Astrocyte of the spinal cord (primary cell): Measurements from ENCODE around the gene RNF130.

Source experiments
- DNase-seq: peaks from one replicate; pipeline ENCODE4 v3.0.0; 2011; ENCODE audit warnings: low read depth, low spot score
- H3K4me3 ChIP-seq: 2 replicates; pipeline ENCODE4 v1.5.1; 2011; ENCODE audit warnings: low read depth, mild to moderate bottlenecking, low read length, moderate library complexity
- CTCF ChIP-seq: IDR thresholded peaks from 2 replicates; pipeline ENCODE4 v1.5.1; 2012; ENCODE audit warnings: low read depth, mild to moderate bottlenecking, low read length, inconsistent platforms
- in situ Hi-C: cut with HindIII; loops from 2 replicates; pipeline ENCODE4 v1.10.0; 2017; ENCODE audit warnings: low sequenced_read_pairs

Gene RNF130

DNA sequence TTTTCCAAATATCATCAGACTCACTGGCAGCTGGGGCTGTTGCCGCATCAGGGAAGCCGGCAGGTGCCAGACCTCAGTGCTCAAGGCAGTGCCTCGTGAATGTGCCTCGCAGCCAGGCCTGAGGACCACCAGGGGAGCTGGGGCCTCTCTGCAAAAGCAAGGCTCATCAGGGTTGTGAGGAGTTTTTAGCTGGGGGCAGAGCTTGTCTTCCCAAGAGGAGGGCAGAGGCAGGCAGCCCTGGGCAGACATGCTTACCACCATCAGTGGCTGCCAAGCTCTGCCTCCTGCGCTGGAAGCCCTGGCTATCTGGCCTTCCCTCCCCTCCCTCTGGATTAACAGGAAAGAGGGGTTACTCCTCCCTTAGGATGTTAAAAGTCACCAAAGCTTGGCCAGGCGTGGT, 155.0 kb downstream of the RNF130 start:
- H3K4me3 ChIP-seq, result no peak overlapping the region
- TF ChIP-seq CTCF, result no peak
- no peak for DNase-seq
- in situ Hi-C loops, result no loop called here

GRCh38 chr5:179915406-179915935, 156.1 kb downstream of the RNF130 start:
- TF ChIP-seq CTCF, result no peak
- no peak for DNase-seq
- H3K4me3 ChIP-seq, result no peak overlapping the region
- in situ Hi-C loops, result no loop called here

DNA sequence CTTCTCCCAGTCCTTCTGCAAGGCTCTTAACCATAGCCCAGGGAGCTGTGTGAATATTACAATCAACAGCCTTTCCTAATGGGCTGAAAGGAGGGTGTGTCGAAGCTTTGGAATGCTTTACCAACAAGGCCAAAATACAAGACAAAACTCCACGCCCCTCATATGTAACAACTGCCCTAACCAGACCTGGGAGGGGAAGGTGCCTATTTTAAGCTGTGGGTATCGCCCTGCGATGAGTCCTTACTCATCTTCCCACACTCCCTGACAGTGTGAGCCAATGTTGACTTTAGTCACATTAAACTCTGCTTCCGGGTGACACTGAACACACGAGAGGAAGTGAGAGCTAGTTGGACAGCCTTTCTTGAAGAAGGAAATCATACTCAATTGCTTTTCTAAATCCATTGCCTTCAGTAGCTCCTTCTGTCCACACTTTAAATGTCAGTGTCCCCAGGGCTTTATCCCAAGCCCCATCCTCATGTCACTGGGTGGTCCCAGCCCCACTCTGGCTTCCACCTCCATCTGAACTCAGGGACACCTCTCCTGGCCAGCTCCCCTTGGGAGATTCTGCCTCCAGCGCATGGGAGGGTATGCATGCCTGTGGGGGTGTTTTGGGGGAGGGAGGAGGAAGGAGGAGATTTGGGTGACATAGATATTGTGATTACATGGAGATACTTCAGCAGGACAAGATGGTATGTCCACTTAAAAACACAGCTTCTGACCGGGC, 157.4 kb downstream of the RNF130 start:
- DNase-seq, result peak; percentile 35
- no peak for TF ChIP-seq CTCF
- in situ Hi-C loops, result no loop called here
- no peak overlapping the region for H3K4me3 ChIP-seq

- no peak for DNase-seq
- in situ Hi-C loops, result no loop called here
- TF ChIP-seq CTCF, result no peak
- H3K4me3 ChIP-seq, result no peak overlapping the region
These were observed 158.1 kb downstream of the RNF130 start for GRCh38 chr5:179913461-179913860.

GRCh38 chr5:179912951-179913350, 158.6 kb downstream of the RNF130 start:
- TF ChIP-seq CTCF, result no peak
- in situ Hi-C loops, result no loop called here
- no peak overlapping the region for H3K4me3 ChIP-seq
- DNase-seq, result no peak

DNA sequence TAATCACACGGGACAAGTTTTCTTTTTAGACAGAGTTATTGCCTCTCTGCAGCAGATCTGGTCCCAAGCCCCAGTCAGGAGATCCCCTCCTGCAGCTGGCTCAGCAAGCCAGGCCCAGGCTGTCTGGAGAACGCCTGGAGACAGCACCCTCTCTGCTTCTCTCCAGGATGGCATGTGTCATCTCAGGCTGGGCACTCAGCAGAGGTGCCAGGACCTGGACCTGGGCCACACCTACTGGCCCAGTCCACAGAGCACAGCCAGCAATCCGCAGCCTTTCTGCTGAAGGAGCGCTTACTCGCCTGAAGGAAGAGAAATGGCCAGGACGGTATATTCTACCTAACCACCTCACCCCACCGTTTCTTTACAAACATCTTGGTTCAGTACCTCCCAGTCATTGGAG, 159.2 kb downstream of the RNF130 start:
- no peak for DNase-seq
- in situ Hi-C loops, result no loop called here
- no peak overlapping the region for H3K4me3 ChIP-seq
- TF ChIP-seq CTCF, result no peak
